ENCODE results near the gene CFAP58.

Gene CFAP58

DNA sequence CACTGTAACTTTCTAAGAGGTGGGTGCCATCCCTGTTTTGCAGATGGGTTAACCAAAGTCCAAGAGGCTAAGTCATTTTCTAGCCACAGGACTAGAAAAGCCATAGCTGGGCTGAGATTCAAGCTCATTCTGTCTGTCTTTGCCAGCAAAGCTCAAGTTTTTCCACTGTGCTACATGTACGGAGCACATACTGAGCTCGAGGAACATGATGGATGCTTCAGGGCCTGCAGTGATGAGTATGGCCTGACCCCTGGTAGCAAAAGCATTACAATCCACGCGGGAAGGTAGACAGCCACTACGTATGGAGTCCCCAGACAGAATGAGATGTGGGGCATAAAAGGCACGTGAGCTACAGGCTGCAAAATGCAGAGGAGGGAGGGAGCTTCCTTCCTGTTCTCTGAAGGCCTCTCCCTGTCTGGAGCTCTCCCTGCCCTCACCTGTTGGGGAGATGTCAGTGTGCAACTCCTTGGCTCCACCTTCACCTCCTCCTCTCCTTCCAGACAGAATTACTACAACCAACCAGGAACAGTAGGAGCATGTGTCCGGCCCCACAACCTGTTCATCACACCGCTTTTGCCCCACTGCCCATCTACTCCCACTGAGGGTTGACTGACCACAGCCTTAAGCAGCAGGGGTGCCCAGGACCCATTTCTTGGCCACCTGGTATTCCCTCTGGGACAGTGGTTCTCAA is 31.8 kb upstream of the CFAP58 start:
- FAIRE-seq, result peak; percentile 40
- DNase-seq (ENCODE audit: low spot score), result no peak

DNA sequence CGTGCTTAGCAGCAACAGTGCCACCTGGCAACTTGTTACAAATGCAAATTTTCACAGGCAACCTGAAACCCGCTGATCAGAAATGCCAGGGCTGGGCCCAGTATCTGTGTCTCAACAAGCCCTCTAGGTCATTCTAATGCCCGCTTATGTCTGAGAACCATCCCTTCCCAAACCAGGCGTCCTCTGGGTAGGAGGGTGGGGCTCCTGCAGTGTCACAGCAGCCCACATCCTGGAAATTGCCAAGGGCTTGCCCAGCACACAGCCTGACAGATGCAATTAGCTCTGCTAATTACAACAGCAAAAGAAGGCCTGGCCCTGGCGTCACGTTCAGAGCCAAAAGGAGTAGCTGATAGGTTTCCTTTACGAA is 31.2 kb upstream of the CFAP58 start:
- DNase-seq (ENCODE audit: low spot score), result no peak

GRCh38 chr10:104323085-104323484 is 30.5 kb upstream of the CFAP58 start:
- no peak for FAIRE-seq
- no peak for DNase-seq (ENCODE audit: low spot score)

More for the DNA sequence above, 31.2 kb upstream of the CFAP58 start:
- no peak for FAIRE-seq

DNA sequence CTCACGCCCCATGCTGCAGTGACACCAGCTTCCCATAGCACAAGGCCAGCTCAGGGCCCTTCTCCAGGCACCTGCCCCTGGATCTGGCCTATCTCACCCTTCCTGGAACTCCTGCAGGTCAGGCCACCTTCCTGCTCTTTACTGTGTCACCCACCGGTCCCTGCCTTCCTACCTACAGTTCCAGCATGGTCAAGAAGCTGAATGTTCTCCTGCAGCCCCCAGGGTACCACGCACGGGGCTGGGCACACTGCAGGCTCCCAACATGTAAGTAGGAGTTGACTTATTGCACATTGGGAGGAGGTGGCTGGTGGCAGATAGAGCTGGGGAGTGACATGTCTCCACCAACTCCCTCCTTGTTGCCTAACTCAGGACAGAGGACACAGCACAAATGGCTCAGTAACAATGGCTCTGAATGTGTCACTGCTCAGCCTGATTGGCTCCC is 29.9 kb upstream of the CFAP58 start:
- no peak for DNase-seq (ENCODE audit: low spot score)
- peak; percentile 40 for FAIRE-seq

GRCh38 chr10:104324221-104324686 is 29.4 kb upstream of the CFAP58 start:
- FAIRE-seq, result no peak

GRCh38 chr10:104324931-104325330 is 28.7 kb upstream of the CFAP58 start:
- no peak for FAIRE-seq

More at GRCh38 chr10:104324221-104324686, 29.4 kb upstream of the CFAP58 start:
- DNase-seq (ENCODE audit: low spot score), result no peak

DNA sequence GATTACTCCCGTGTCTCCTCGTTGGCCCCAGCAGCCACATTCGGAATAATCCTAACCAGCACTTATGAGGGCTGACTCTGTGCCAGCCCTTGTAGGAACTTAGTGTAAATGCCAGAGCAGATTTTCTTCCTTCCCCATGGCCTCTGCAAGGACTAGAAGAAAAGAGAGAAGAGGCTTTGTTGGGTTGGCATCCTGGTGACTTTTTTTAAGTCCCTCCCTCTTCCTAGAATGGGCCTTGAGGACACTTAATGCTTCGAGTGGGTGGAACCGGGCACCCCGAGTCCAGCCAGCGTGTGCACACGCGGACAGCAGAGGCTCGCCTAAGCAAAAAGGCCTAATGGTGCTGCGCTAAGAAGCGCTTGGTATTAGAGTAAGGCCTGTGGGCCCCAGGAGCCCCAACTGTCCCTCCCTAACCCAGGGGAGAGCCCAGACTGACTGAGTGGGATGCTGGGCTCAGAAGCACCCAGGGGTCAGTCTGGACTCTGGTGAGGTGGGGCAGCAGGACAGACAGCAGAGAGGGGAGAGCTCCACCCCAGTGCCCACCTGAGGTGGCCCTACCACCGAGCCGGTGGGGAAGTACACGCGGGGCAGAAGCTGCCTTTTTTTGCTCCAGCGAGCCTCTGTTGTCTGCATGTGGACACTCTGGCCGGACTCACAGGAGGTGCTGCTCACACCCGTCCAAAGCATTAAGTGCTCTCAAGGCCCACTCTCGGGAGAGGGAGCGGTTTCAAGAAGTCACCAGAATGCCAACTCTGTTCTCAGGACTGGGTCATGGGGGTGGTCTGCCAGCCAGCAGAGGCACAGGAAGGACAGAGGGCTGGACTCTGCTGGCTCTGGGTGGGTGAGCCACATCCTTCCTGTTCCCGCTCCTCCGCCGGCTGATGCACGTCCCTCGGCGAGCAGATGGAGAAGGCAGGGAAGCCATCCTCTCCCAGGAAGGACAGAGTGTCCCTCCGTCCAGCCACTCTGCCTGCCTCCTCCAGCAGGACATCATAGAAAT is 27.9 kb upstream of the CFAP58 start:
- FAIRE-seq, result no peak
- DNase-seq (ENCODE audit: low spot score), result no peak

More at GRCh38 chr10:104324931-104325330, 28.7 kb upstream of the CFAP58 start:
- DNase-seq (ENCODE audit: low spot score), result no peak

DNA sequence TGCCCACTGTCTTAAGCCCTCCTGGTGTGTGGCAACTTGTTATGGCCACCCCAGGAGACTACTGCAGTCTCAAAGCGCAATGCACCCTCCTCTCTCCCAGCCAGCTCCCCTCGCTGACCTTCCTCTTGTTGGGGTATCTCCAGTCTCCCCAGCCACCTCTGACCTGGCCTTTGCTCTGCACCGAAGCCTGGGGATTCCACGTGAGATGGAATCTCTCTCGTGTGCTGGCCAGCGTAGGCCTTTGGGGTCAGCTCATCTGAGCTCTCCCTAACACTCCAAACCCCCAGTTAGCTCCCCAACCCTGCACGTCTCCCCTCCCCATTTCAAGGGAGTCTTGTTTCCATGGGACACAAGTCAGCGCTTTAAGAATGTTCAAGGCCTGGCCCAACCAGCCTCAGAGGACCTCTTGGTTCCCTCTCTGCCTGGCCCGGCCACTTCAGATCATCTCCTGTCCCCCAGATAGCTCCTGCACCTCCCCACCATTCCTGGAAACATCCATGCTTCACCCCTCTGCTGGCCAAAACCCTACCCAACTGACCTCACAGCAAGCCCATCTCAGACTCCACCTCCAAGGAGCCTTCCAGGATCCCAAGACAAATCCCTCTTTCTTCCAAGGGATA is 26.5 kb upstream of the CFAP58 start:
- FAIRE-seq (no peak), DNase-seq (ENCODE audit: low spot score) (no peak)

GRCh38 chr10:104327745-104328645 is 25.6 kb upstream of the CFAP58 start:
- DNase-seq (ENCODE audit: low spot score), result peak; percentile 73
- FAIRE-seq, result peak; percentile 5

GRCh38 chr10:104328646-104328895 is 25.1 kb upstream of the CFAP58 start:
- no peak for FAIRE-seq
- DNase-seq (ENCODE audit: low spot score), result no peak

DNA sequence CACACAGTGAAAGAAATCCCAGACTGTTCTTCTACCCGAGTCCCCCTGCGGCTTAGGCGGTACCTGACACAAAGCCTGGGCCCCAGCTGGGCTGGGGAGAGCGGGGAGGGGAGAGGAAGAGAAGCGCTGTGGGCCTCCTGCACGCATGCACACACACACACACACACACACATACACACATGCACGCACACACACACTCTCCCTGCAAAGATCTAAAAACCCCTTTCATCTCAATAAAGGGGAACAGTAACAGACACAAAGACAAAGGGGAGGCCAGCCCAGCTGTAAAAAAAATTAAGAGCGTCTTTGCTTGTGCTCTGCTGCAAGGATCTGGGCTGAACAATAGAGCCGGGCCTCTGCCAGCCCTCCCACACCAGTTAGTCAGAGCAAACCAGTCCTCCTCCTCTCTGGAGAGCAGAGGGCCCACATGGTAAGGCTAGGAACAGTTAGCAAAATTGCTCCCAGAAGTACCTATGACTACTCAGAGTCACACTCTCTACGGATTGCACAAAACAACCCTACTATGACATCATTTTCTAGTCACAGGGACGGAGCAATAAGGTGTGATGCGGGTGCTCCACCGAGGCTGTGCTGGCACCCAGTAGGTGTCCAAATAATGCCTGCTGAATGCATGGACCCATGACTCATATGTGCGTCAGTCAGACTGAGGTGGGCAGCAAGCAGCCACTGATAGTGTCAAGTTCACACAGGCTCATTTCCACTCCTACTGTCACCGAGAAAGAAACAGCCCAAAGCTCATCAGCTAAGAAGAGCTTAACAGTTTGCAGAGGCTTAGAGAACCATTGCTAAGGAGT is 24.5 kb upstream of the CFAP58 start:
- FAIRE-seq (no peak), DNase-seq (ENCODE audit: low spot score) (peak; percentile 80)

DNA sequence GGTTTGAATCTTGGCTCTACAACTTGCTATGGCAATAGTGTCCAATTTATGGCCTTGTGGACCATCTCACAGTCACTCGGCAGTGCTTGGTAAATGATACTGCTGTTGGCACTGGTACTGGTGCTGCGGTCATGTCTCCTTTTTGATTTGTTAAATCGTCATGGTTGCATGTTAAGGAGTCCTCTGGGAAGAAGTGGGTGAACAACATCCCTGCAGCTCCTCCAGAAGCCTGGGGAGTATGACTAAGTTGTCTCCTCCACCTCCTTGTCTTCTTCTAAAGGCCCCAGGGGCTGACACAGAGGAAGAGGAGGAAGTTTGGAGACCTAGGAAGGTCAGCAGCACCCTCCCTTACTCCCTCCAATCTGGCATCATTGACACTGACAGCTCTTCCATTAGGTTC is 23.9 kb upstream of the CFAP58 start:
- FAIRE-seq (no peak), DNase-seq (ENCODE audit: low spot score) (no peak)

GRCh38 chr10:104330168-104331110 is 23.2 kb upstream of the CFAP58 start:
- DNase-seq (ENCODE audit: low spot score) (no peak), FAIRE-seq (no peak)

GRCh38 chr10:104331208-104331838 is 22.3 kb upstream of the CFAP58 start:
- DNase-seq (ENCODE audit: low spot score), result peak; percentile 25
- no peak for FAIRE-seq

DNA sequence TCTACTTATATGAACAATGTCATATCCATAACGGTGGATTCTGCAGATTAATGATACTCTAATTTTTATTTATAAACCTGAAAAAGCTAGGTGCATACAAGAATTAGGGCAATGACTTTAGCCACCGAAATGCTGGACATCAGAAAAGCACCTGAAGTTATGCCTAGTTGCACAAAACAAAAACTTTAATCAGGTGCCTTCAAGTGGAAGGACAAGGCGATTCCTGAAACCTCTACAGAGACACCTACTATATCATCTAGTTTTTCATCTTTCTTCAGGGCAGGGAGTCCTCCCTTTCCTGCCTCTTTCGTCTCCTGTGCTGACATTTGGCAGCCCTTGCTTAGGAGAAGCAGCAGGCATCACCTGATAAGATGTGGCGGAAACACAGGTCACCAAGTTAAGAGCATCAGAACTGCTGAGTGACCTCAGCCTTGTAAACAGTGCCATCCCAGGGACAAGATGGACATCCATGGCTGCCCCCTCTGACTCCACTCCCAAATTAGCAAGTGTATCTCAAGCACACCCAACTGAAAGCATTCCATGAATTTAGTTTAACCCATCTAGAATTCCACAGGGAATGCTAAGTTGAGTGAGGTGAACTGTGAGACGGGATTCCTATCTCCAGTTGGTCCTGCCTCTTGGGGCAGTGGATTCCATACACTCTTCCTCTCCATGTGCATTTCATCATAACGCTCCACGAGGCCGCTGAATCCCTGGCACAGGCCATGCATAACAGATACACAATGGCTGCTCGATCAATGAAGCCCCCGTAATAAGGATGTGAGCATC is 21.2 kb upstream of the CFAP58 start:
- no peak for FAIRE-seq
- DNase-seq (ENCODE audit: low spot score), result no peak

DNA sequence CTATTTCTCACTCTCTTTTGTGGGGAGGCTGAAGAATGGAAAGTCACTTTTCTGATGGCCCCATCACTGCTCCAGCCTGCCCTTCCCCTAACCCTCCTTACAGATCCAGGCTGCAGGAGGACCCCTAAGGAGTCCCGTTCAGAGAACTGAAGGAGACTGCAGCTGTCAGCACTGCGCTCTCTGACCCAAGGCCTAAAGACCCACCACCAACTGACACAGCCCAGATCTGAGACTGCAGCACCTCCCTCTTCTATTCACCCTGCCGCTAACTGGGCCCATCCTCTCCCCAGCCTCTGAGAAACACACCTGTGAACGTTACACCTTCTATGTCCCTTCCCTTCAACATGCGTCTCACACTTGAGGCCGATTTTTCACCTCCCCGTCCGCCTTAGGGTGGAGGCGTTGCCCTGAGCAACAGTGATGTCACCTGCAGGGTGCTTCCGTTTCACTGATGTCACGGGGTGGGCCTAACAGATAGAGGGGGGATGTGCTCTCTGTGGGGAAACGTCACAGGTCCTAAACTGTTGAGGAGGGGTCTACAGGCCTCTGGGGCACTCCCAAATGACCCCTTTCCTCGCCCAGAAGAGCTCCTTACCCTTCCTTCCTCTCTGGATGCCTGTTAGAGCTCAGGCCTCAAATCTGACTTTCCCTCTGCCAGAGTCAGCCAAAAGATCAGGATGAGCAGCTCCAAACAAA is 20.5 kb upstream of the CFAP58 start:
- no peak for DNase-seq (ENCODE audit: low spot score)
- no peak for FAIRE-seq

GRCh38 chr10:104333728-104334373 is 19.8 kb upstream of the CFAP58 start:
- DNase-seq (ENCODE audit: low spot score), result no peak
- no peak for FAIRE-seq
